NCI-H82 (cell line): Measurements from ENCODE around the gene DPEP1.
"Not testable (repeated sequence)": the region's sequence is repeated elsewhere in the genome, so short reads cannot be mapped to it uniquely, and the experiment has no call there.

ENCODE experiments used
- DNase-seq: peaks from one replicate; lab custom pipeline; 2025; lab: John Stamatoyannopoulos, UW

Gene DPEP1

DNA sequence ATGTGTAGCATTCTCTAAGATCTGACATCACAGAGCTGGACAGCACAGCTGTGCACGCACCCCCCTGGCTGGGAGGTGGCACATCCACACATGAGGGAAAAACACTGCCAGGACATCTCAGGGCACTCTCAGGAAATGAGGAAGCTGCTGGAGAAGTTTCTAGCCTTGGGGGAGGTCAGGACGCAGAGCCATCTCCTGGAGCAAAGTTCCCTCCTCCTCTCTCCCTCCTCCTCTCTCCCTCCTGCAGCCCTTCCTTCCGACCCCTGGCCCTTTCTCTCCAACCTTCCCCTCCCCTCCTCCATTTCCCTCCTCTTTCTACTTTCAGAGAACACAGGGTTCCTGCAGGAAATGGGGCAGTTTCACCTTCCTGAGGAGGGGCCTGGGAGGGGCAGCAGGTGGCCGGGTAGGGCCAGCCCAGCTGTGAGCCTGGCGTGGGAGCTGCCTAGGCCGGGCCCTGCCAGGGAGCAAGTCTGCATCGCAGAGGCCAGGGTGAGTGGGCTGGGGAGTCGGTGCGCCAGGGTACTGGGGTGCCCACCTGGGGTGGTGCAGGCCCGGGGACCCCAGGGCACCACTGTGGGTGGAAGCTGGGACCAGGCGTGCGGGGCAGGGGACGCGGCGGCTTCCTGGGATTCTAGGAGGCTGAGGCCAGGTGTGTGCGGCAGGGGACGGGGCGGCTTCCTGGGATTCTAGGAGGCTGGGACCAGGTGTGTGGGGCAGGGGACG, at the start of gene DPEP1:
Gene DPEP1 (plus strand): TSS at position 412 of the 723 bp plus-strand sequence. CDS start 16,769 bp downstream, outside the sequence.
- DNase-seq = no peak

DNA sequence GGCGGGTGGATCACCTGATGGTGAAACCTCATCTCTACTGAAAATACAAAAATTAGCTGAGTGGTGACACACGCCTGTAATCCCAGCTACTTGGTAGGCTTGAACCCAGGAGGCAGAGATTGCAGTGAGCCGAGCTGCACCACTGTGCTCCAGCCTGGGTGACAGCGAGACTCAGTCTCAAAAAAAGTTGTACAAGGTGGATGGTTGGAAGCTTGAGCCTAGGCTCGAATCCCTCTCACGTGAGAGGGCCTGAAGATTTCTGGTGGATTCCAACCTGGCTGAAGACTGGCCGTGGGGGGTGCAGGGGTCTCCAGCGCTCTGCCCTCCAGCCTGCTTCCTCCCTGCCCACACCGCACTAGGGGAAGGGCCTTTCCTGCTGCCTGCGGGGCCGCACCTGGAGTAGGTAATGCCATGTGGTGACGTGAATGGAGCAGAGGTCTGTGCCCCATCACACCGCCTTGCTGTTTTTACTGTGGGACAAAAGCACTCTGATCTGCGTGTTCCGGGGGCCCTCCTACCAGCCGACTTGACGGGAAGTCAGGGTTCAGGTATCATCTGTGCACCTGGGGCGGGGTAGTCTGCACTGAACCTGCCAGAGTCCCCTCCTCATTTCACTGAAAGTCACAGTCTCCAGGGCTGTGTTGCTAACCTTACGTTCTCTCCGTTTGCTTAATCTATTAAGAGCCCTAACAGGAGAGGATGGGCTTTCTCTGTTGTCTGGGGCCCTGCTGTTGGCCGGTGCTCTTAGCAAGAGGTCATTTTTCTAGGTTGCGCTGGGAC, 48.8 kb upstream of the DPEP1 start:
- peak; percentile 63 for DNase-seq

DNA sequence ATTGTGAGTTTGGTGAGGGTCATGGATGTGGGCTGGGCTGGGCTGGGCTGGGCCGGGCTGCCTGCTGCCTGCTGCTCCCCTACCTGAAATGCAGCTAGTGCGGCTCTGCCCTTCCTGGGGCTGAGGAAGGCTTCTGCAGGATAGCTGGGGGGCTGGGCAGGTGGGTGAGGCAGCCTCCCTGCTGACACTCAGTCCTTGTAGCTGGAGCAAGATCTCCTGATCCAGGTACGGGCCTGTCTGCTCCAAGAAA, 48.3 kb upstream of the DPEP1 start:
- DNase-seq = peak; percentile 87

DNA sequence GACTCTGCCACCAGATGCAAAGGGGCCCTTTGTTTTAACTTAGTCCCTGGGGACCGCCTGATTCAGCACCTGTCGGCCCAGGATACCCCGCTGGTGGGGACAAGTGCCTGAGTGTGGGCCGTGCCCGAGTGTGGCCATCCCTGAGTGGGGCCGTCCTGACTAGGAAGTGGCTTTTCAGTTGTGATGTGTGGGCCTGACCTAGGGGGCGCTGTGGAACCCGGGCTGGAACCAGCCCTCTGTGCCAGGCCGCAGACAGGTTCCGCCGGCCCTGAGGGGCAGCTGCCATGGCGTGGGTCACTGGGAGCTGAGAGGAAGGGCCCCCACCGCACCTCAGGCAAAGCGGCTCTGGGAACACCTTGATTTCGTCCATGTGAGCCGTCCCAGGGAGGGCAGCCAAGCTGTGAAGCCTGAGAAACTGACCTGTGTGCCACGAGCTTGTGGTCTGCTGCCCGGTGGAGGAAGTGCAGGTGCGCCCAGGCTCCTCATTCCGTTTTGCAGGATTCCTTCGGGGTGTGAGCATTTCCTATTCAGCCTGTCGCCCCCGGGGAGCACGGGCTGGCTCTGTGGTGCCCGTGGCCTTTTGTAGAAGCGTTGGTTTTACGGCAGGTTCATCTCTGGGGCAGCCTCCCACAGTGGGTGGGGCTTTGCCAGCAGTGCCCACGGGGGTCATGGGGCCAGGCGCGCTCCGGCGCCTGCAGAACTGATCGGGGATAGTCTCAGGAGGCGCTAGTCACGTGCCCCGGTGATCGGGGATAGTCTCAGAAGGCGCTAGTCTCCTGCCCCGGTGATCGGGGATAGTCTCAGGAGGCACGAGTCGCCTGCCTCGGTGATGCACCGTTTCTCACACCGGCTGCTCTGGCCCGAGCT, 47.7 kb upstream of the DPEP1 start:
- DNase-seq = peak; percentile 87

DNA sequence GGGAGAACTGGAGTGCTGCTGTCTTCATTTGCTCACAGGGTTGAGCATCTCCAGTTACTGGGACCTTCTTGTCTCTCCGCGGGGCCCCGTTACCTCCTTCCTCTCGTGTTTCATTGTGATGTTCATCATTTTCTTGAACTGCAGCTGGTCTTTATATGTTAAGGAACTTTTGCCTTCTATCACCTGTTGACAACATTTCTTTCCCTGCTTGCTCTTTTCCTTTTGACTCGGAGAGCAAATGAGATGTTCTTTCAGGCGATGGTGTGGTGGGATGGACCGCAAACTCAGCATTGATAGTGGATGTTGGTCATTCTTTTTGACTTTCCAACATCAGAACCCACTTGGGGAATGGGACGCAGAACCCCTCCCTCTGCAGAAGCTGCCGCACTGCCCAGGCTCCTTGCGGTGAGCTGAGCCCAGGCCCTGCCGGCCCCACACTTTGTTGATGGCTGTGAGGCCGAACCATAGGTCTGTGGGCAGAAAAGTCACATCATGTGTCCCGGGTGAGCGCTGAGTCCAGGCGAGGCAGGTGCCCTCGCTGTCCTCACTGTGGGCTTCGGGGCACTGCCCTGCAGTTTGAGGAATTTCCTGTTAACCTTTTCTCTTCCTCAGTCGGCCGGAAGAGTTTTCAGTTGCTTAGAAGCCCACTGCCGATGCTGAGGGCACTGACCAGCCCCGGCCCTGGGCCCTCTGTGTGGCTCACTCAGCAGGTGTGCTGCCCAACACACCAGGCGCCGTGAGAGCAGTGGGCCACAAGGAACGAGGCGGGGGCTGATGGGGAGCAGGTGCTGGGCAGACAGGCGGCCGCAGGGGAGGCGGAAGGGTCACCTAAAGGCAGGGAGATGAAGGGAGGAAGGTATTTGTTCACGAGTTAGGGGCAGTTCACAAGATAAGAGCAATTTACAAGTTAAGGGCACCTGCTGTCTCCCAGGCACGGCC, 45.5 kb upstream of the DPEP1 start:
- no peak for DNase-seq

DNA sequence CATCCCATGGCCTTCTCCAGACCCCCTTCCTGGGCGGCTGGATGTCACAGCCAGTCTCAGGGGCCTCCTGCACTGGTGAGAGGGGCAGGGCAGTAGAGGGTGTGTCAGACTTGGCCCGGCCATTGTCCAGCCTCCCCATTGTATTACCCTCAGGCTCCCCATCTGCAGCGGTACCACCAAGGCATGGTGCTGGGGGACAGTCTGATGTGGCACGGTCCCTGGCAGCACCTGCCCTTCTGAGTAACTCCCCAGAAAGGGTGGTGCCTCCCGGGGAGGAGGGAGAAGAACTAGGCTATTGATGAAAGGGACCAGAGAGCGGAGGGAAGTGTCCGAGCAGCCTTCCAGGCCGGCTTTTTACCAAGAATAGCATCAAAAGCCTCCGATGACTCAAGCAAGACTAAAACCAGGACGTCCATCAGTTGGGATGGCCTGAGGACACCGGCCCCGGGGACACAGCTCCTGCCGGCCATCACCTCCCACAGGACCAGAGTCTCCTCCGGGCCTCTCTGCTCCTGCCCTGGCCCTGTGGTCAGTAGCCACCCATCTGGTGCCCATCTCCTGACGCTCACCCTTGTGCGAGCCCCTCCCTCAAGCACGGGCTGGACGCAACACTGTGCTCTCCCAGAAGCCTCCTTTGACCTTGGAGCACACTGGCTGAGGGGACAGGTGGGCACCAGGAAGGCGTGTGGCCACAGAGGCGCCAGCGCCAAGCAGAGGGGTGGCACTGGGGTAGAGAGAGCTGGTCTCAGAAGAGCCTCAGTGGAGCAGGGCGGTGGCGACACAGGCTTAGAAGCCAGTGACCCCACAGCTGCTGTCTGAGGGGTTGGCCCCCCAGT, 43.7 kb upstream of the DPEP1 start:
- no peak for DNase-seq

DNA sequence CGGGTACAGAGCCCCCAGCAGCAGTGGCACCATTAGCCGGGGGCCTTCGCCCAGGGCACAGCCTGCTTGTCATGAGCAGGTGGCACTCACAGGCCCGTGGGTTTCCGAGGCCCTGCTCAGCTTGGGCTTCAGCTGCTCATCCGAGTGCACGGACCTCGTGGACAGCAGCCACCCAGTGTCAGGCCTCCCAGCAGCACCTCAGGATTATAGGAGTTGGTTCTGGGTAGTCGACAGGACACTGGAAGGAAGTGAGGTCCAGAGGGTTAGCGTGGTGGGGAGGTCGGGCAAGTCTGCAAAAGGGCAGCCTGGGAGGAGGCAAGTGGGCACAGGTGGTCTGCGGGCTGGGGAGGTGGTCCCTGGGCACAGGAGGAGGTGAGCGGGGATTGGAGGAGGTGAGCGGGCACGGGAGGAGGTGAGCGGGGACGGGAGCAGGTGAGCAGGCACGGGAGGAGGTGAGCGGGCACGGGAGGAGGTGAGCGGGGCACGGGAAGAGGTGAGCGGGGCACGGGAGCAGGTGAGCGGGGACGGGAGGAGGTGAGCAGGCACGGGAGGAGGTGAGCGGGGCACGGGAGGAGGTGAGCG, 43.0 kb upstream of the DPEP1 start:
- DNase-seq = no peak

DNA sequence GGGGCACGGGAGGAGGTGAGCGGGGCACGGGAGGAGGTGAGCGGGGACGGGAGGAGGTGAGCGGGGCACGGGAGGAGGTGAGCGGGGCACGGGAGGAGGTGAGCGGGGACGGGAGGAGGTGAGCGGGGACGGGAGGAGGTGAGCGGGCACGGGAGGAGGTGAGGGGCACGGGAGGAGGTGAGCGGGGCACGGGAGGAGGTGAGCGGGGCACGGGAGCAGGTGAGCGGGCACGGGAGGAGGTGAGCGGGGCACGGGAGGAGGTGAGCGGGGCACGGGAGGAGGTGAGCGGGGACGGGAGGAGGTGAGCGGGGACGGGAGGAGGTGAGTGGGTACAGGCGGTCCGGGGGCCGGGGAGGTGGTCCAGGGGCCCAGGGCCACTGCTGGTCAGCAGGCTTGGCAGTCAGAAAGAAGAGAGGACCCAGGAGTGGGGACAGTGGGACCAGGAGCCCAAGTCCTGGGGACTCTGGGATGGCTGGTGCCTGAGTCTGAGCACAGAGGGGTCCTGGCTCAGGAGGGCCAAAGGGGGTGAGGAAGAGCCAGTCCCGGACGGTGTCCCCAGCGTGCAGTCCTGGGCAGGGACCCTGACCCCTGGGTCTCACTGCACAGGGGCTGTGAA, 42.4 kb upstream of the DPEP1 start:
- not testable (repeated sequence) for DNase-seq

DNA sequence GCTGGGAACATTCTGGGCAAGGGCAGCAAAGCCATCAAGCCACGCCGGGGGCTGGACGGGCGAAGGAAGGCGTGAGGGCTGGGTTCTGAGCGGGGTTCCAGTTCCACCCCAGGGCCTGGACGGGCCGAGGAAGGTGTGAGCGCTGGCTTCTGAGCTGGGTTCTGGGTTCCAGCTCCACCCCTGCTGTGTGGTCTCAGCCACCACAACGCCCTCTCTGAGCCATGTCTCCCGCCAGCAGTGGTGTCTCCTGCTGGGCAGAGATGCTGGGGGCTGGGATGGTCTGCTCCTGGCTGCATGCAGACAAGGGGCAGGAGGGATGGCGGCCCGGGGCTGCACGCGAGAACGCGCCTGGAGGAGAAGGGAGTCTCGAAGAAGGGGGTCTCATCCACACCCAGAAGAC, 41.8 kb upstream of the DPEP1 start:
- DNase-seq = no peak

DNA sequence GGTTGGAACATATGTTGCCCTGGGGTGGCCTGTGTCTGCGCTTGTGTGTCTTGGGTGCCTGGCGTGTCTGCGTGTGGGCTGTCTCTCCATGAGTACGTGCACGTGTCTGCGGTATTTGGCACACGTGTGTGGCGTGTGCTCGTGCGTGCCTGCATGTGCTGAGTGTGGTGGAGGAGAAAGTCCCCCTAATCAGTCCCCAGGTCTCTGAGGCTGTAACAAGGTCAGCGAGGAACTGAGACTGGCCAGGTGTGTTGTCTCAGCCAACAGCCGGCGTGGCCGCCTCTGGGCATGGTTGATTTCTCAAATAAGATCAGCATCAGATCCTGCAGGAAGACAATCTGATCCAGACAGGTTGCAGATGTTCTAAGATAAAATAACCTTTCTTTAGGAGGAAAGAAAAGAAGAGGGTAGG, 41.4 kb upstream of the DPEP1 start:
- no peak for DNase-seq

DNA sequence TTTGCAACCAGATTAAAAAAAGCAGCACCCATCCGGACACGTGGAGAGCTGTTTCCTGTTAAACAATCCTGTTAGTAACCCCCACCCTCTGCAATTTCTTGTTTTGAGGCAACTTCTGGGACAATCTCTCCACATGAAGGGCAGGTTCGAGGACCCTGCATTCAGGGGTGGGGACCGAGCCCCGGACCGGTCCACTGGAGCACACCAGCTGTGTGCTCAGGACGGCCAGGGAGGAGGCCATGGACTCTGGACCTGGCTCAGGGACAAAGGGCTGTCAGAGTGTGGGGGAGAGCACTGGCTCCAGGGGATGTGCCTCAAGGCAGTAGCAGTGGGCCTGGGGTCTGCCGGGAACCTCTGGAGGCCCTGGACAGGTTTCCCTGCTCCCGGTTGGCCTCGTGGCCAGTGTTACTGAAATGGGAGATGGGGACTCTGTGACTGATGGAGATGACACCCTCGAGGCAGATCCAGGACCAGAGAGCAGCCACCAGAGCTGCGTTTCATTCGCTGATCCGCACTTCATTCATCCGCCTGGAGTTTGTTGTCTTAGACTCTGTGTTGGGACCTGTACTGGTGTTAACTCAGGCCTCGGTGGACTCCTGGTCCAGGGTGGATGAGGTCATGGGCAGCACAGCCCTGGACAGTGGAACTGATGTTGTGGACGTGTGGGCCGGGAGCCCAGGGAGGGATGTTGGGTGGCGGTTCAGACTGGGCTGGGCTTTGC, 40.8 kb upstream of the DPEP1 start:
- no peak for DNase-seq

DNA sequence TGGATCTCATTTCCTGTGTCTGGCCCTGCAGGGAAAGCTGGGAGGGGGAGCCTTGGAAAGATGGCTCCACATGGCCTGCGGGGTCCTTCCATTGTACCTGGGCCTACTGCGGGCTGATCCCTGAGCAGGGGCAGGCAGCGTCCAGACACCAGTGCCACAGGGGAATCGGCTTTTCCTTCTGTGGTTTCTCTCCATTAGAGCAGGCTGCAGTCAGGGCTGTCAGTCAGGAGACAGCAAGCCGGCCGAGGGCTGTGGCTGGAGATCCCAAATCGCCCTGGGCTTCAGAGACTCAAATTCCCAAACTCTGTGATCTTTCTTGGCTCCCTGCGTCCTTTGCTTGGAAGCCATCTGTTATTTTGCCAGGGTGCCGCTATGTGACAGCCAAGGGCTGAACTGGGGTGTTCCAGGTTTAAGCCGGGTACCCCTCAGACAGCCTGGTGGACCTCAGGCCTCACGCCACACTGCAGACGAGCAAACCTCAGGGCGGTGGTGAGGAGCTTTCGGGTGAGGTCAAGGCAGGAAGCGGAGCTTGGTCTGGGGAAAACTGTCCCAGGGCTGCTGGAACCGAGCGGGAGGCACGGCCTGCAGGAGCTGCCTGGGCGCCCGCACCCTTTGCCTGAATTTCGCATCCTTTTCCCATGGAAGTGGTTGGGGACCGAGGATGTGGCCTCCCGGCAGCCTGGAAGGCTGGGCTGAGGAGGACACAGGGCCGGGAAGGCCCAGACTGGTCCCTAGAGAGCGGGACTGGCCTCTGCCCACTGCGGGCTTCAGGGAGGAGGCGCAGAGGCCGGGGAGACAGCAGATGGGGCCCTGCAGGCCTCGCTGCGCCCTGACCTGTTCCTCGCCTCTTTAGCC, 39.4 kb upstream of the DPEP1 start:
- DNase-seq = no peak

DNA sequence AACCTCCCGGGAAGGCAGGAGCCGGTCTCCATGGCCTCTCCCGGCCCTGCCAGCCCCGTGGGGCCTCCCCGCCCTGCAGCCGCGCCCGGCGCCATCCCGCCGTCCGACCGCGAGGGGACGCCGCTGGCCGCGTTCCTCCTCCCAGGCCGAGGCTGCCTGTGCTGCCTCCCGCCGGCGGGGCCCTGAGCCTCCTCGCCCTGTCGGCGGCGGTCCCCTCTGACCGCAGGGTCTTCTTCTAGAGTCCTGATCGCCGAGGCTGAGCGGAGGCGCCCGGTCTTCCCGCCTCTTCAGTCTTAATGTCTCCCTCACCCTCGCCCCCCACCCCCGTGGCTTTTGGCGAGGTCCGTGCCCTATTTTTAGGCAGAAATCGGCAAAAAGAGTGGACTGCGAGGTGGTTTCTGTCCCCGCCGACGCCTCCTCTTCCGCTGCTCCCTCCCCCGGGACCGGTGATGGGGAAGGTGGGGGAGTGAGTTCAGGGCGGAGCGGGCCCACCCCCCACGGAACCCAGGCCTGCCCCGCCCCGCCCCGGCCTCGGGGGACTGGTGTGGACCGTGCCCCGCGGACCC, 38.7 kb upstream of the DPEP1 start:
- no peak for DNase-seq

DNA sequence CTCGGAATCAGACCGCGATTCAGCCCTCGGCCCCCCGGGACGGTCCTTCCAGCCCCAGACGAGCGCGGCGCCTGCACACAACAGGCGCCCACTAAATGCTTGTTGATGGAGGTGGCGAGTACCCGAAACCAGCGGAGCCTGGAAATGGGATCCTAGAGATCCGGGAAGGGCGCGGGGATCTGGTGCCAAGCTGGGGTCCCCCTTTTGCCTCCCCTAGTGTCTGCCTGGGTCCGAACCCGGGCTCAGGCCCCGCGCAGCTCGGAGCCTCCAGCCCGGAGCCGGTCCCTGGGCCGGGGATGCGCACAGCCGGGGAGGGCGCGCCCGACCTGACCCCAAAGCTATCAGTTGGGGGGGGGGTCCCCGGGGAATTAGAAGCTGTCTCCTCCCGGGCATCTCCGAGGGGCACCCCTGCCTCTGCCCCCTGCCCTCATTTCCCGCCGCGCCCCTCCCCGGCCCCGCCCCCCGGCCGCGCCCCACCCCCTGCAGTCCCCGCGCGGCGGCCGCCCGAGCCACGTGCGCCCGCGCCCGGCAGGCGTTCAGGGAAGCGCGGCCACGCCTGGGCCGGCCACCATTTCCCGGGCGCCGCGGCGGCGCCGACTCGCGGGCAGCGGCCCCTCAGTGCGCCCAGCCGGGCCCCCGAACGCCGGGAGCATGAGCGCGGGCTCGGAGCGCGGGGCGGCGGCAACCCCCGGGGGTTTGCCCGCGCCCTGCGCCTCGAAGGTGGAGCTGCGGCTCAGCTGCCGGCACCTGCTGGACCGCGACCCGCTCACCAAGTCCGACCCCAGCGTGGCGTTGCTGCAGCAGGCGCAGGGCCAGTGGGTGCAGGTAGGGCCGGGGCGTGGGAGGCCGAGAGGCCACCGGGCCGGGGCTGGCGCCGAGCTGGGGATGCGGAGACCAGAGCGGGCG, 37.9 kb upstream of the DPEP1 start, which contains the start of gene CPNE7:
Gene CPNE7 (plus strand): TSS at position 512 of the 906 bp plus-strand sequence. CDS start 140 bp downstream, at position 652.
- peak; percentile 35 for DNase-seq

DNA sequence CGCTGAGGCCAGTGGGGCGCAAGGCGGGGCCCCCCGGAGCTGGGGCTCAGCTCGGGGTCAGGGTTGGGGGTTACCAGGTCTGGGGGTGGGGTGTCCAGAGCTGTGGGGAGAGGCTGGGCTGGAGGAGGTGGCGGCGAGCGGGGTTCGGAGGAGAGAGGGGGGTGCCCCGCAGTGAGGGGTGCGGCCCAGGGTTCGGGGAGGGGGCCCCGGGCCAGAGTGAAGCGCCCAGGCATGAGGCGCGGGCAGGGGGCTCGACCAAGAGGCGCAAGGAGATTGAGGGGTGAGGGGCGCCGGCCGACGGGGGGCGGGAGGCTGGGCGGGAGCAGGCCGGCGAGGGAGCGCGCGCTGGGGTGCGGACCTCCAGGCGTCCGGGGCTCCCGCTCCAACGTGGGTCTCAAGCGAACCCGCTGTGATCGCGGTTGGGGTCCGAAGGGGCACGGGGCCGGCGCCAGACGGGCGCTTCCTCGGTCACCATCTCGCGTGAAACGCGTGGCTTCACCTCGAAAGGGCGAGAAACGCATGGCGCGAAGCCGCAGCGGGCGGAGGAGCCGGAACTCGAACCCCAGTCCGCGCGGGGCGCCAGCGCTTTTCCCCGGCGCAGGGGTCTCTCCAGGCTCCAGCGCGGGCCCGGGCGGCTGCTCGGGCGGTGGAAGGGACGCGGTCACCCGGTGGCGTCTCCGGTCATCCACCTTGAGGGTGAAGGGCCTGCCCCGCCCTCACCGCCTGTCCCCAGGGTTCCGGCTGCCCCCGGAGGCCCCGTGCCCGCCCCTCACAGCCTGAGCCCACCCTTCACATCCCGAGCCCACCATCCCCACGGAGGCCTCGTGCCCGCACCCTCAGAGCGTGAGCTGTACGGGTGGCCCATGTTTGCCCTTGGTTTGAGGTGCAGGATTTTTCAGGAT, 37.0 kb upstream of the DPEP1 start:
- DNase-seq = no peak
